Effector memory CD8-positive, alpha-beta T cell (primary cell): ENCODE results near the gene SLC36A2.

Experiments used
- ATAC-seq: fragments of 150-1000 bp; cut with Tn5 transposase; replicated peaks from 2 replicates; pipeline ENCODE4 v1.10.0; 2021; ENCODE audit warnings: mild to moderate bottlenecking, moderate library complexity
- DNase-seq, 3 experiments: peaks; one replicate each; pipeline ENCODE4 v3.0.0; 2021
- H3K27ac Mint-ChIP-seq, 2 donors: one replicate each; pipeline ENCODE4 v1.8.0; 2022; ENCODE audit warnings: mild to moderate bottlenecking in 2 of 2, mixed read lengths in 2 of 2, moderate library complexity in 2 of 2
- H3K27me3 Mint-ChIP-seq, 2 donors: one replicate each; pipeline ENCODE4 v1.8.0; 2022; ENCODE audit warnings: mixed read lengths in 2 of 2
- H3K36me3 Mint-ChIP-seq: one replicate; pipeline ENCODE4 v1.8.0; 2022; ENCODE audit warnings: mild to moderate bottlenecking, moderate library complexity, mixed read lengths; ENCODE audit not compliant: insufficient read depth
- H3K4me1 Mint-ChIP-seq, 2 donors: one replicate each; pipeline ENCODE4 v1.8.0; 2022; ENCODE audit warnings: low read depth in 2 of 2, mixed read lengths in 2 of 2
- H3K4me3 Mint-ChIP-seq, 2 donors: one replicate each; pipeline ENCODE4 v1.8.0; 2022; ENCODE audit warnings: mild to moderate bottlenecking in 2 of 2, mixed read lengths in 2 of 2, moderate library complexity in 2 of 2
- H3K9me3 Mint-ChIP-seq, 2 donors: one replicate each; pipeline ENCODE4 v1.8.0; 2022; ENCODE audit warnings: mixed read lengths in 2 of 2

SLC36A2 gene

DNA sequence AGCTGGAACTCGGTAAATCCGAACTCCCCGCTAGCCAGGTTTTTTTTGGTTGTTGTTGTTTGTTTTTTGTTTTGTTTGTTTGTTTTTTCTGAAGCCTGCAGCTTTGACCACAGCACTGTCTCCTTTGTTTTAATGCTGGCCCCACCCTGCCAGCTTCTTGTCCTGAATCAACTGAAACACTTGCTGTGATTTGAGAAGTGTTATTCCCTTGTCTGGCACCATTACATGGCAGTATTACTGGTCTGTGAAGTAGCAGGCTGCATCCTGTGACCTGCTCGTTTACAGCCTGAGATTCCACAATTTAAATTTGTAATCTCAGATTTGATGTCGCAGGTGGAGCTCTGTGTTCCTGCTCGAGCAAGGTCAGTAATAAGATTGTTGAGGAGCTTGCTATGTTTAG, 1.4 kb upstream of the SLC36A2 start:
- no peaks in the 10 kb centered on the region for H3K36me3 Mint-ChIP-seq
- peaks cover 31 to 86% of the 10 kb centered on the region in 2 donors for H3K27me3 Mint-ChIP-seq
- no peaks in the 10 kb centered on the region for H3K4me1 Mint-ChIP-seq
- no peak for DNase-seq
- no peak overlapping the region for H3K27ac Mint-ChIP-seq
- ATAC-seq: no peak
- H3K9me3 Mint-ChIP-seq: no peaks in the 10 kb centered on the region
- H3K4me3 Mint-ChIP-seq: no peak overlapping the region

DNA sequence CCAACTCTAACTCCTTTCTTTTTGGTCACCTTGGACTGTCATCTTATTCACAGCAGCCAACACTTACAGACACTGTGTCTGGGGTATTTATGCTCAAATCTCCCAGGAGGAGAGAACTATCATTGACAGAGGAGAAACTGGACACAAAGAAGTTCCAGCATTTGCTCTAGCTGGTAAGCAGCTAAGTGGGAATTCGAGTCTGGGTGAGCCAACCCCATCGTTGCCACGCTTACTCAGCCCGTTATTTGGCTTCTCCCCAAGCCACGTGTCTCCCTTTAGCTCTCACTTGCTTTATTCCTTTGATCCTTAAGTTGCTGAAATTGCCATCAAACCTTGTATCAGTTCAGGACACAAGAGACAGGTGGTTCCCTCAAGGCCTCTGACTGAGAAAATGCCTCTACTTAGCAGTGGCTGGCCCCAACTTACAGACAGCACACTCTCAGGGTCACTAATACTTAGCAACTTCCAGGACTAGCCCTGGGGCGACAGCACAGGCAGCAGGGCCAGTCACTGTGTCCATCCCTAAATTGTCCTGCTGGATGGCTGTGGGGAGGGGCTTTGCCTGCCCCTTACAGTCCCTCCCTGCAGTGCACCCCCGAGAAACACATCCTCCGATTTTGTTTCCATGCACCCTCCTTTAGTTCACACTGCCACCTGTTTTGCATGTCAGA, 1.4 kb downstream of the SLC36A2 start:
- Mint-ChIP-seq H3K27me3 (peaks cover 33 to 93% of the 10 kb centered on the region in 2 donors), H3K4me1 (no peaks in the 10 kb centered on the region), H3K4me3 (no peak overlapping the region), H3K27ac (no peak overlapping the region), H3K9me3 (no peaks in the 10 kb centered on the region), H3K36me3 (no peaks in the 10 kb centered on the region)
- no peak for DNase-seq
- no peak for ATAC-seq

DNA sequence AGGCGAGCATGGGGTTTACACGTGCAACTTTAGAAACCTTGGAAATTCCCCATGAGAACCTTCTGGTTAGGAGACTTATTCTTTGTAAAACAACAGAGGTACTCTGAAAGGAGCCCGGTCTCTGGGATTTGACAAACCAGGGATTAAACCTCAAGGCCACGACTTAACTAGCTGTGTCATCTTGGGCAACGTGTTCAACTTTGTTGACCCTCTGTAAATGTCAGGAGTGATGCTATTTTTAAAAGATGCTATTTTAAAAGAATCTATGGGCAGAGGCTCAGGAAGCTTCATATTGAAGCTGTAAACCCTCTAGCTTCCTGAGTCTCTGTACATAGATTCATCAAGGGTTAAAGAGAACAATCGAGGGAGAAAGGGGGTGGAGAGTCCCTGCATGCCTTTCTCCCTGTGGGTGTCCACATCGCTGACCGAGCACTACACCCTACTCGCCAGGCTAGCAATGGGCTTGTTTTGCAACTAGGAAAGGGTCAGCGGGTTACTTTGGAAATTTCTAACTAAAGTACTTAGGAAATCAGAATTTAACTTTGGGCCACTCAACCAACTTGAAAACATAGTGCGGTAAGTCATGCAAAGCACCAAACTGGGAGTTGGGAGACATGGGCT, 2.1 kb downstream of the SLC36A2 start:
- no peak for ATAC-seq
- no peak overlapping the region for H3K27ac Mint-ChIP-seq
- no peak overlapping the region for H3K4me3 Mint-ChIP-seq
- DNase-seq: no peak
- no peaks in the 10 kb centered on the region for H3K36me3 Mint-ChIP-seq
- H3K9me3 Mint-ChIP-seq: no peaks in the 10 kb centered on the region
- H3K27me3 Mint-ChIP-seq: peaks cover 31 to 91% of the 10 kb centered on the region in 2 donors
- no peaks in the 10 kb centered on the region for H3K4me1 Mint-ChIP-seq

DNA sequence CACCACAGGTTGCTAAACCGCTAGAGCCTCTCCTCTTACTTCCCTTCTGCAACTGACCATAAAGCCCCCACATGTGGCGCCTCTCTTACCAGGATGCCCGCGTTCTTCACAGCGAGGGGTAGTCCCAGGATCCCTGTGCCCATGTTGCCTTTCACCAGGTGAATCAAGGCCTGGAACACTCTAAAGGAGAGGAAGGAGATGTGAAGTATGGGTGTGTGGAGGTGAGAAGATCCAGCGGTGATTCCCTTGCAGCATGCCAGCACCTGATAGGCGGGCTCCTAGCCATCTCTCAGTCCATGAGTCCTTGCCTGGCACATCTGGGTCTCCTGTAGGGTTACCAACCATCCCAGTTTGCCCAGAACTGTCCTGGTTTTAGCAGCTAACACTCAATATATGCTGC, 3.3 kb downstream of the SLC36A2 start:
- no peaks in the 10 kb centered on the region for H3K36me3 Mint-ChIP-seq
- peaks cover 31 to 91% of the 10 kb centered on the region in 2 donors for H3K27me3 Mint-ChIP-seq
- H3K9me3 Mint-ChIP-seq: no peaks in the 10 kb centered on the region
- no peaks in the 10 kb centered on the region for H3K4me1 Mint-ChIP-seq
- DNase-seq (no peak), ATAC-seq (no peak)
- H3K4me3 Mint-ChIP-seq: no peak overlapping the region
- no peak overlapping the region for H3K27ac Mint-ChIP-seq

DNA sequence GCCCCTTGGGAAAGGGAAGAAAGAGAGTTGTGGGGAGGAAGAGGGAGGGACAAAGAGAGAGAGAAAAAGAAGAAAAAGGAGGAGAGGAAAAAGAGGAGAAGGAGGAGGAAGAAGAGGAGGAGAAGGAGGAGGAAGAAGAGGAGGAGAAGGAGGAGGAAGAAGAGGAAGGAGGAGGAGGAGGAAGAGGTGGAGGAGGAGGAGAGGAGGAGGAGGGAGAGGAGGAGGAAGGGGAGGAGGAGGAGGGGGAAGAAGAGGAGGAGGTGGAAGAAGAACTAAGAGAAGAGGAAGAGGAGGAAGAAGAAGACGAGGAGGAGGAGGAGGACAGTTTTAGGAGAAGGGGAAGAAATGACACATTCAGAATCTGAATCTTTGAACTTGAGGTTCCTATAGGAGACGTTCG, 7.4 kb downstream of the SLC36A2 start:
- H3K27ac Mint-ChIP-seq: no peak overlapping the region
- peaks cover 0 to 4% of the 10 kb centered on the region in 2 donors for H3K4me1 Mint-ChIP-seq
- ATAC-seq (no peak), DNase-seq (no peak)
- no peaks in the 10 kb centered on the region for H3K9me3 Mint-ChIP-seq
- peaks cover 29 to 58% of the 10 kb centered on the region in 2 donors for H3K27me3 Mint-ChIP-seq
- H3K36me3 Mint-ChIP-seq: no peaks in the 10 kb centered on the region
- no peak overlapping the region for H3K4me3 Mint-ChIP-seq

DNA sequence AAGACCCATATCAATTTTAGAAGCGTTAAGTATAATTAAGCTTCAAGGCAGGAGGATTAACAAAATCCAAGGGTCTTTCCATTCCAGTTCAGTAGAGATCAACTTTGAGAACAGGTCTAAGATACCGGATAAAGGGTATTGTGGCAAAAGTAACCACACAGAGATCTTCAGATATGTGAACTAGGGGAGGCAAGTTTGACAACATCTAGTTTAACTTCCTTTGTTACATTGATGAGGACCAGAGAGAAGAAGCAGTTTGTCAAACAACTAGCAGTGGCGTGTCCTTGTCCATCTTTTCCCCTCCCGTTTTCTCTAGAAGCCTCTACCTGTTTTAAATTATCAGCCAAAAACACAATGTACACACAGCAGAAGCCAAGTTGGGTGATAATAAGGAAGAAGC, 8.6 kb downstream of the SLC36A2 start:
- ATAC-seq (peak; percentile 55), DNase-seq (no peak)
- Mint-ChIP-seq H3K4me1 (peaks cover 0 to 4% of the 10 kb centered on the region in 2 donors), H3K27me3 (peaks cover 28 to 48% of the 10 kb centered on the region in 2 donors), H3K4me3 (peak overlapping the region in 1 of 2 donors; percentile 43), H3K27ac (peak overlapping the region; percentile 27 to 69), H3K36me3 (no peaks in the 10 kb centered on the region), H3K9me3 (no peaks in the 10 kb centered on the region)

DNA sequence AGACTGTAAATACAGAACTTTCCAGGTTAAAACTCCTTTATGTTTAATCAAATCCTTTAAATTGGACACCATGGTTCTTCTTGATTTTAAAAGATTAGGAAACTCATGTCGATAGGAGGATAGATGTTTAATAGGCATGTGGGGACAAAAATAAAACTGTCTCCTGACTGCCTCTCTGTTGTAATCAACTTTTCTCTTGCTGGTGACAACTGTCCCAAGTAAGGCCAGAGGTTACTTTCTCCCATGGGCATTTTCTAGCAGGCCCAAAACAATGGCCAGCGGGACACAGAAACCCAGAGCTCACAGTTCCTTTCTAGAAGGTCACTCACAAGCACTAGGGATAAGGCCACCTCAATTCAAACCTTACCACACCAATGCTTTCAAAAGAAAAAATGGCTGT, 14.5 kb downstream of the SLC36A2 start:
- no peaks in the 10 kb centered on the region for H3K4me1 Mint-ChIP-seq
- no peak overlapping the region for H3K27ac Mint-ChIP-seq
- H3K36me3 Mint-ChIP-seq: no peaks in the 10 kb centered on the region
- H3K27me3 Mint-ChIP-seq: peaks cover 12 to 17% of the 10 kb centered on the region in 2 donors
- H3K9me3 Mint-ChIP-seq: no peaks in the 10 kb centered on the region
- DNase-seq (no peak), ATAC-seq (no peak)
- H3K4me3 Mint-ChIP-seq: no peak overlapping the region

DNA sequence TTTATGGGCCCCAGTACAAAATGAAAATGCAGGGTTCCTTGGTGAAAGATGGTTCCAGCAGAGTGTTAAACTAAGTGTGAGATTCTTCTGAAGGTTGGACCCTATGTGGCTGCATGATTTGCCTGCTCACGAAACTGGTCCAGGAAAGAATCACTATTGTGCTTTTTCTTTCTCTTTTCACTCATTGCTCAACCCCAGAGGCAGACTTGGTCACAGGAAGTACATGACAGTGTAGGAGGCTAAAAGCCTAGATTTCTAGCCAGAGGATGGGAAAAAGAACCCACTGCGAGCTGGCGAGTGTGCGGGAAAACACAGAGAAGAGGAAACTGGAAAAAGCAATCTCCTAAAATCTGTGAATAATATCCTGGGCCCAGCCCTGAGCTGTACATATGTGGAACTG, 18.6 kb downstream of the SLC36A2 start:
- Mint-ChIP-seq H3K4me3 (no peak overlapping the region), H3K4me1 (no peaks in the 10 kb centered on the region), H3K9me3 (no peaks in the 10 kb centered on the region), H3K27ac (no peak overlapping the region), H3K27me3 (peaks cover 24 to 31% of the 10 kb centered on the region in 2 donors), H3K36me3 (no peaks in the 10 kb centered on the region)
- no peak for ATAC-seq
- DNase-seq: no peak

DNA sequence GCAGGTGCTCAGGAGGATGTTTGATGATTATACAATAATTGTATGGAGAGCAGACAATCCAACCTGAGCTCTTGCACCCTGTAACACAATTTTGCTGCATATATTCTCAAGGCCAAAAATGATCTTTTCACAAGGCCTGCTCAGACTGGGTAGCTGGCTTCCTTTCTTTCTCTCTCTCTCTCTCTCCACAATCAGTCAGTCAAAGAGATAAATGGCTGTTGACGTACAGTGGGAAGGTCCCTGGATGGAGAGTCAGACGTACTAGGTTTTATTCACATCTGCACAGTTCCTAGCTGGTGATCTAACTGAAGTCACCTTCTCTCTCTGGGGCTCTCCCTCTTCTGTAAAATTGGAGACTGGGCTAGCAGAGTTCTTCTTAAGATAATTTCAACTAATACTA, 19.8 kb downstream of the SLC36A2 start:
- Mint-ChIP-seq H3K36me3 (no peaks in the 10 kb centered on the region), H3K9me3 (no peaks in the 10 kb centered on the region), H3K27ac (no peak overlapping the region), H3K4me3 (no peak overlapping the region), H3K27me3 (peaks cover 30 to 41% of the 10 kb centered on the region in 2 donors), H3K4me1 (no peaks in the 10 kb centered on the region)
- DNase-seq (no peak), ATAC-seq (no peak)

DNA sequence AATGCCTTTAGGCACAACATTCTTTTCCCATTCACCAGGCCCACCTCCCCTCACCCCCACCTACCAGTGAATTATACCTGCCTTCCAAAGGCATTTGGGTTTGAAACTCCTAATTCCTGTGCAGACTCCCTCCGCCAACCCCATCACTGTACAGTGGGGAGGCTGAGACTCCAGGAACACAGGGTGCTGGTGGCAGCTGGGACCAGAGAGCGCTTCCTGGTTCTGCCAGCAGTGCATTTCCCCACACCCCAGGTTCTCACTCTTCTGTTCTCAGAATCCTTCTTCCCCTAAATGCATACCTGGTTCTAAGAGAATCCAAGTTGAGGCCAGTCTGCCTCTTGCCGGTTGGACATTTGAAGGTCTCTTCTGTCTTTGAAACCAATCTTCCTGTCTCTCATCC, 21.1 kb downstream of the SLC36A2 start:
- ATAC-seq: no peak
- Mint-ChIP-seq H3K4me3 (no peak overlapping the region), H3K27ac (no peak overlapping the region), H3K36me3 (no peaks in the 10 kb centered on the region), H3K27me3 (peaks cover 33 to 41% of the 10 kb centered on the region in 2 donors), H3K4me1 (no peaks in the 10 kb centered on the region), H3K9me3 (no peaks in the 10 kb centered on the region)
- DNase-seq: no peak

DNA sequence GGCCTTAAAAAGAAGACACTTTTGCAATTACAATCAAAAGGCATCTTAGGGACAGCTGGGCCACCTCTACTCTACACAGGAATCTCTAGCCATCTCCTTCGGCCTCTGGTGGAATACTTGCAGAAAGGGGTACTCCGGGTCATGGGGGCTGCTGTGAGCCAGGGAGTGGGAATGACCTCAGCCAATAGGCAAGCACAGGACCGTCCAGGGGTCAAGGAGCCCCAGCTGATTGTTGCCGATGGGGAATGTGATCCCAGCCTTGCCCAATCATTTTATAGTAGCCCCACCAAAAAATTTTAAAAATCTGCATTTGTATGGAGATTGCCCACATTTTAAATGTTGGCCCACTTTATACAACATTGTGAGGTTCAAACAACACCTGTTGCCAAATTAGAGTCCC, 26.9 kb downstream of the SLC36A2 start:
- DNase-seq (no peak), ATAC-seq (no peak)
- no peaks in the 10 kb centered on the region for H3K36me3 Mint-ChIP-seq
- peaks cover 0 to 3% of the 10 kb centered on the region in 2 donors for H3K4me1 Mint-ChIP-seq
- H3K27me3 Mint-ChIP-seq: peaks cover 25 to 42% of the 10 kb centered on the region in 2 donors
- H3K4me3 Mint-ChIP-seq: no peak overlapping the region
- H3K27ac Mint-ChIP-seq: no peak overlapping the region
- no peaks in the 10 kb centered on the region for H3K9me3 Mint-ChIP-seq

DNA sequence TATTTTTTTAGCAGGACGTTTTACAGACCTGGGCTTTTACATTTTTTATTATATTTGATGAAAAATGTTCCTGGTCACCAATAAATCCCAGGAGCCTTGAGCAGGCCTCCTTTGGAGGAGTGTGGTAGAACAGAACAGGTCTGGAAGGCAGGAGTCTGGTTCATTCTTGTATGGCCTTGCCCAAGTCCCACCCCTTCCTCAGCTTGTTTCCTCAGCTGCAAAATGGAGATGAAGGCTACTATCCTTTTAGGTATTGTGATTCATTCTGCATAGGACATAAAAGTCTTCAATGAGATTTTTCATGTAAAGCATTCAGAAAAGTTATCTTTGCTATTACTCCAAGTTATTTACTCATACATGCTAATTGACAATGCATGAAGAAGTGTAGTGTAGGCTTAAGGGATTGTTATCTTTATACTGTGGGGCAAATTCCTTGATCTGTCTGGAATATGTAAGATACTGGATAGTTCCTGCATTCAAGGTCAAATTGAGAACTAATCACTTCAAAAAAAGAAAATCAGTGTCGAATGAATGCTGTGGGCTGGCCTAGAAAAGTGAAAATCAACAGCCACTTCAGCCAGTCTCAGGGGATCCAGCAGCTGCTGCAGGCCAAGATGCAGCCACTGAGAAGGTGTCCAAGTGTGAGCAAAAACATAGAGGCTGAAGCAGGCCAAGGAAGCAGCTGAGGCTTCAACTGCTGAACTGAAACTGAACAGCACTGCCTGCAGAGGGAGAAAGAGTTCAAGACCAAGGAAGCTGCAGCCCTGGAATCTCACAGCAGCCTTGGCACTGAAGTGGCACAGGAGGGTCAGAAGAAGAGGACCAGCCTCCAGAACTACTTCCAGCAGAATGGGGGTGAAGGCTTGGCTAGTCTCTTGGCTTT, 28.3 kb downstream of the SLC36A2 start:
- no peak for DNase-seq
- Mint-ChIP-seq H3K4me1 (peaks cover 0 to 3% of the 10 kb centered on the region in 2 donors), H3K27me3 (peaks cover 26 to 39% of the 10 kb centered on the region in 2 donors), H3K4me3 (no peak overlapping the region), H3K27ac (no peak overlapping the region), H3K9me3 (no peaks in the 10 kb centered on the region), H3K36me3 (no peaks in the 10 kb centered on the region)
- no peak for ATAC-seq

DNA sequence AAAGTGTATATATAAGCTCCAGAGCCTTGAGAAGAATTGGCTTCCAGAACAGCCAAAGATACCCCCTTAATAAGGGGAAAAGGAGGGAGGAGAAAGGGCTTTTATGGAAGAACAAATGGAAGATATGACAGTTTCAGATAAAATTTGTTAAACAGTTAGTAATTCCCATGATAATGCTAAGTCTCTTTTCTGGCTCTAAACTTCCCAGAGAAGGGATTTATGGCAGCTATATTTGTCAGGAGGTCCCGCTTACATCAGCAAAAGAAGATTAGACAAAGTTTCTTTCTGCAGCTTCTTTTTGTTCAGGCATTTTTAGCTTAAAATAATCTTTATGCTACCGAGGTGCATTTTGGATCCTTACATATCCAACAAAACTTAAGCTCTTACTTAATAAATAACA, 29.5 kb downstream of the SLC36A2 start:
- Mint-ChIP-seq H3K36me3 (no peaks in the 10 kb centered on the region), H3K27ac (no peak overlapping the region), H3K9me3 (no peaks in the 10 kb centered on the region), H3K4me3 (no peak overlapping the region), H3K27me3 (peaks cover 30 to 35% of the 10 kb centered on the region in 2 donors), H3K4me1 (peaks cover 0 to 3% of the 10 kb centered on the region in 2 donors)
- DNase-seq (no peak), ATAC-seq (no peak)
